Occipital lobe (tissue), 2 donors: ENCODE data around the gene EPHA4. TPM values are rescaled to one million over a fixed set of nuclear protein-coding genes. Genes with fewer than 3 reads are reported as not detected.

Experiments used
- DNase-seq: peaks from one replicate; lab custom pipeline; 2025; lab: John Stamatoyannopoulos, UW
- total RNA-seq: library from RNA; depleted of rRNA; stranded (reverse); fragments of >200 nt; gene quantifications from one replicate; pipeline ENCODE4 v1.2.3, GENCODE V29; 2014

EPHA4 gene
- total RNA-seq = 259 TPM

DNA sequence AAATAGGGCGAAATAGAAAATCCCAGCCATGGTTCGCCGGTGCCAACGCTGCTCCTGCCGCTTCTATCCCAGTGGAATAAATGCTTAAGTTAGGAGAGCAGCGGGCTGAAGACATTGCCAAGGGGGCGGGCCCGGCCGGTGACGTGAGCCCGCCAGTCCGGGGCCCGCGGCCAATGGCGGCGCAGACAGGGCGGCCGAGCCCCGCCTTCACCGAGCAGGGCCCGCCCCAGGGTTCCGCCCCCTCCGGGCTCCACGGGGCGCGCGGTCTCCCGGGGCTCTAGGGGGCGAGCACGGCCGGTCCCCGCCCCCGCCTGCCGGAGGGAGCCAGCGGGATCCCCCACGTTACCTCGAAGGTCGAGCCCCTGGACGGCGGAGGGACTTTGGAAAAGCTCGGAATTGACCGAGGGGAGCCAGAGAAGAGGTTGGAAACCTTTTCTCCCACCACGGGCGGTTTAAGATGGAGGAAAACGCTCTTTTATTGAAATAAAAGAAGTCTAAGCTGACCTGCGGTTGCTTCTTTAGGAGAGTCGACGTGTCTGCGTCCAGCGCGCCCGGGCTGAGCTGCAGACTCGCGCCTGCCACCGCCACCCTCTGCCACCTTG lies at the start of gene EPHA4:
EPHA4 (minus strand) TSS at position 86 of the 602 bp plus-strand sequence; CDS start at position 30, 56 bp downstream.
- DNase-seq = peak; percentile 79

DNA sequence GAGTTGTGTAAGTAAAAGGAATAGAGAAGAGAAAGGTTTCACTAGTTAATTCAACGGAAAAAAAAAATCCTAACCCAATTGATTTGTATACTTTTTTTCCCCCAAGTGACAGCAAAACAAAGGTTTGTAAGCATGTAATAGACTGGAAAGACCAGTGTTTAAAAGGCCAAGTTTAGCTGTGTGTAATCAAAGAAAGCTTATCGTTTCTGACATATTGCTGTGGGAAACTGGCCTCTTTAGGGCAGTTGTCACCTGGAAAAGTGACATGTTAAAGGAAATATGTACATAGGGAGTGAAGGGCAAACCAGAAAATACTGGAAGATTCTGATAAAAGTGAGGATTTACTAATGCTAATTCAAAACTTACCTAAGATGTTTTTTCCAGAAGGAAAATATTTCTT lies 45.9 kb upstream of the EPHA4 start:
- DNase-seq = no peak

DNA sequence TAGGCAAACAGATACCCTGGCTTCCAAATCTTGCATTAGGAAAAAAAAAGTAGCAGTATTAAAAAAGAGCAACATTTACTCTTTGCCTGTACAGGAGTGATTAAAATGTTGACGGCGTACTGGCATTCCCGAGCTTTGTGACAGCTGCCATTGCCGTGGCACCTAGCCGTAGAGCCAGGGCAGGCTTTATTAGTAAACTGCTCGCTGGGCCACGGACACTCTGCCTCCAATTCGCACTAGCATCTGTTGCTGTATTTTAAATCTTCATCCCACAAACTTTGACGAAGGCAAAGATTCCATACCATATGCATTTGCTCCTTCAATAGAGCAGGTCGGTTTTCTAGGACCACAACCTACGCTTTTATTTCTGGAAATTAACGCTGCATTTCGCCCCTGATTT lies 44.5 kb upstream of the EPHA4 start:
- DNase-seq = no peak

DNA sequence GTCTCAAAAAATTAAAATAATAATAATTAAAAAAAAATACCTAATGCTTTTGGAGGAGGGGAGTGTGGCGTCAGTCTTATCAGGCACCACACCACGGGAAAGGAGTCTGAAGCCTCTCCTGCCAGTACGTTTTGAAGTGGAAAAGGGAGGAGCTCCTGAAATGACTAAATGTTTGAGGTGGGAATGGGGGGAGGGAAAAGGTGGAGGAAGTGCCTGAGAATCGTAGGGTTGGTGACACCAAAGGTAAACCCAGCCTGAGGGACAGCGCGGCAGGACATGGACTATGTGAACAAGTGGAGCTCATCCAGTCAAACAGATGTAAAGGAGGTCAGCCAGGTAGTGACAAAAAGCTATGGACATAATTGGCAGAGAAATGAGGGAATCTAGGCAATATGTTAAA lies 42.2 kb upstream of the EPHA4 start:
- DNase-seq = no peak

DNA sequence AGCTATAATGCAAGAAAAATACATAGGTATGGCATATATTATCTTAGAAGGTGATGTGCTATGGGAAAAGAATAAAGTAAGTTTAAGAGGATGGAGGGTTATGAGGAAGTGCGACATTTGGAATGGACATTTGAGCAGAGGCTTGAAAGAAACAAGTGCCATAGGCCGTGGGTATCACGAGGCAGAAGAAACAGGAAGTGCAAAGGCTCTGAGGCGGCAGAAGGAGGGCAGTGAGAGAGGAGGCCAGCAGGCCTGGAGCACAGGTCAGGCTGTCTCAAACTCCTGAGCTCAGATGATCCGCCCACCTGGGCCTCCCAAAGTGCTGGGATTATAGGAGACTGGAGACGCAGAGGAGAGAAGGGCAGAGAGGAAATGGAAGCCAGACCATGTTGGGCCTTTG lies 40.7 kb upstream of the EPHA4 start:
- DNase-seq = no peak

DNA sequence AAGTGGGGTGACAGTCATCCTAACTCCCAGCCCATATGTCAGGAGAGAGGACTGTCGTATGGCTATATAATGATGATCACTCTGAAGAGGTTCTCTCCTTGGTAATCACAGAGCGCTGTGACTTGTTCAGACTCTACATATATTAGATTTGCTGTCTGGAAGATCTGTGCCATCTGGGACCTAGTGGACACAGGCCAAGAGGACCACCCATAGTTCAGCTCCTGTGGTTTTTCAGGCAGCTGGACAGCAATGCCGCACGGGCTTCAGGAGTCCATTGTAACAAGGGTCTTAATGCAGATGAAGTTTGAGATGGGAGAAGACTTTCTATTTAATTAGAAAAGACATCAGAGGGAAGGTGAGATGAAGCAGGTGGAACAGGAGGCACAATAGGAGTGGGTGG lies 40.1 kb upstream of the EPHA4 start:
- DNase-seq = no peak

DNA sequence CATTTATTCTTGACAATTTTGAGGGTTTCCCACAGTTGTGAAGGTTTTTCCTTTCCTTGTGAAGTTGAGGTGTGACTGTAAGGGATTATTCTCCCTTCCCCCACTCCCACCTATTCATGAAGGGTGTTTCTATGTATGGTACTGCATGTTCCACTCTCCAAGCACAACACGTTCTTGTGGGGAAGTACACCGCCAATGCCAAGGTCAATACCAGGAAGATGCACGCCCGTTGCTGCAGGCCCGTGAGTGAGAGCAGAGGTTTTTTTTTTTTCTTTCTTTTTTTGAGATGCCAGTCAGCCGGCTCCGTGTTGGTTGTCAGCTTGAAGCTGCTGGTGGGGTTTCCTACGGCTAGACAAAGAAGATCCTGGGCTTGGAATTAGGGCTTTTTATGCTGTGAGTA lies 38.6 kb upstream of the EPHA4 start:
- no peak for DNase-seq

DNA sequence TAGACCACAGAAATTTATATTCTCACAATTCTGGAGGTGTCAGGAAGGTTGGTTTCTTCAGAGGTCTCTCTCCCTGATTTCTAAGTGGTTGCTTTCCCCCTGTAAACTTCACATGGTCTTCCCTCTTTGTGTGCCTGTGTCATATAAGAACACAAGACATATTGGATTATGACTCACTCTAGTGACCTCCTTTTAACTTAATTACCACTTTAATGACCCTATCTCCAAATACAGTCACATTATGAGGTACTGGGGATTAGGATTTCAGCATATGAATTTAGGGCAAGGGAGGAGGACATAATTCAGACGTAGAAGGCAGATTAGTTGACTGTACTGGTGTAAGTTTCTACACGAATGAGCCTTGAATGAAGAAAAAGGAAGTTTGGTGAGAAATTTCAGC lies 38.2 kb upstream of the EPHA4 start:
- no peak for DNase-seq

DNA sequence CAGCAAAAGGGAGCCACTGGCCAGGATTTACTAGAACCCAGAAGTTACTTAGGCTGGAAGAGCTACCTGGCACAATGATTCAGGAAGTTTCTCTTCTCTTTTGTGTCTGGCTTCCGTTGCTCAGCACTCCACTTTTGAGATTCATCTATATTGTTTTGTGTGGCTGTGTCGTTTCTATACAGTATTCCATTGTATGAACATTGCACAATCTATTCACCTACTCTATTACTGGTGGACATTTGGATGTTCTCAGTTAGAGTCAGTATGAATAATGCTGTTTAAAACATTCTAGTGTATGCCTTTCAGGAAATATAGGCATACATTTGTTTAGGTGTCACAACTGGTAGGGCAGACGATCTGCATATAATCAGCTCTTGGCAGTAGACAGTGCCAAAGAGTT lies 36.3 kb upstream of the EPHA4 start:
- DNase-seq = no peak

DNA sequence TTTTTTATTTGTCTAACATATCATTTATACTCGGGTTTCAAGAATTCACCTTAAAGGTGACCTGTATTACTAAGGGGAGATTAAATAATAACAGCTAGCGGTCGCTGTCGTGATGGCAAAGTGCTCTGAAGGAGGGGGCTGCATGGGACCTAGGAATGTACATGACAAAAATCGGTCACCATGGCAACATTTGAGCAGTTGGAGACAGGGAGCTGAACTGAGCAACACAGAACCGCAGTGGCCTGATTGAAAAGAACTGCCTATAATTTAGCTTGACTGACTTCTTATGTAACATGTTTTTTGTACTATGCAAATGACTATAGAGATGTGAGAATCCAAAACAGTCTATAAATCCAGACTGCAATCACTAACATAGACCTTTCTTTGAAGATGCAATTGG lies 34.3 kb upstream of the EPHA4 start:
- DNase-seq = no peak

DNA sequence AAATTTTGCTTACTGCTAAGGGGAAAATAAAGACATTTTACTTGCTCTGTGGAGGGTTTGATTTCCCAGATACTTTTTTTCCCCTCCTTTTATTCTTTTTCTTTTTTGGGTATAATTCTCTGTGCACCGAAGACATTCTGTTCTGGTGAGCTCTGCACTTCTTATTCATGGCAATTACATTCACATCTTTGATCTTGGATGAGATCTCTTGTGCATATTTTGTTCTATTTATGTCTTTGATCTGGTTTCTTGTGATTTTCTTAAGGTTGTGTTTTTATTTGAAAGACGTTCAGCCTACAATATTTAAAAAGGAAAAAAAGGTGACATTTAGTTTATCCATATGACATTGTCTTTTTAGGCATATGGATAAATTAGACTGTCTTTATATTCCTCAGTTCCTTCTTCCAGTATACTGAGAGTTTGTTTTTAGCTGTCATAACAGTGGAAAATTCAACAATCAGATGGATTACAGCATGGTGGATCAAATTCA lies 33.7 kb upstream of the EPHA4 start:
- no peak for DNase-seq

DNA sequence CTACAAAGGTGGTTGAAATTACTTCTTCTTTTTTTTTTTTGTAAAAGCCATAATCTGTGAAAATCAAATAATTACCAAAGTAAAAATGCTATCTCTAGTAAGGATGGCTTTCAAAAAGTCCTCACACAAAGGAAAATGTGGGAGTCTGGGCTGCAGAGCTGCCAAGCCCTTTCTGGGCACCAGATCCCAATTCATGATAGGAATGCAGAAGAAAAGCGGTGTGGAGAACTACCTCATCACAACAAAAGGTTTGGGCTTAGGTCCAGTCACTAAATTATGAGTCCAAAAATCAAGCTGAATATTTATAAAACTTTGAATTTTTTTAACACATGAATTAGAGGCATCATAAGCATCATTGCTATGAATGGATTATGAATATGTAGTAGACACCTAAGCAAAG lies 30.8 kb upstream of the EPHA4 start:
- DNase-seq = no peak

DNA sequence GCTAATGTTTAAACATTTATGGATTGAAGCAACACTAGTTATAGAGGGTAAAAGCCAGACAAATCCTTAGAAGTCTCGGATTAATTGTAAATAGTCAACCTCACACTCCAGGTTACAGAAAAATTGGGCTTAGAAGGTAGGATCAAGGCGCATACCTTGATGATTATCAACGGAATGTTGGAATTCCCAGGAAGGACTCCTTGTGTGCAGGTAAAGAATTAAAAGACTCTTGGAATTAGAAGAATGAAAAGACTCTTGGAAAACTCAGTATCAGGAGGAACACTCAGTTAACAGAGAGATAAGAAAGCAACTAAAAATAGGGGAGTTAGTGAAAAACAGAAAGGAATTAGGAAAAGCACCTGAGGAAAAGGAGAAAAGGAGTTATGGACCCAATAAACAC lies 29.3 kb upstream of the EPHA4 start:
- no peak for DNase-seq

DNA sequence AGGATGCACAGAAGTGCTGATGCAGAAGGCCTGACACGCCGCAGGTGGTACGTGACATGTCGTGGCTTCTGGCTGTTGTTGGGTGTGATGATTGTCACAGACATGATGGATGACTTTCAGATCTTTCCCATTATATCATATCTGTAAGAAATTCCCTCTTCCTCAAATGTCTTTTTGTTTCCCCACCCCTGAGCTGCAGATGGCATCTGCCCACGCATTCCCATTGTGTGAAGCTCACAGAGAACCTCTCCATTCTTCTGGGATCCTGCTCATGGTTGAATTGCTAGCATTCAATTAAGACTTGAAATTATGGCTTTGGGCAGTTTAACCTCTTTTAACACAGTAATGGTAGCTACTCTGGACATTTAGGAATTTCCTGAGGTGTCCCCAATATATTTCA lies 28.3 kb upstream of the EPHA4 start:
- DNase-seq = peak; percentile 21

DNA sequence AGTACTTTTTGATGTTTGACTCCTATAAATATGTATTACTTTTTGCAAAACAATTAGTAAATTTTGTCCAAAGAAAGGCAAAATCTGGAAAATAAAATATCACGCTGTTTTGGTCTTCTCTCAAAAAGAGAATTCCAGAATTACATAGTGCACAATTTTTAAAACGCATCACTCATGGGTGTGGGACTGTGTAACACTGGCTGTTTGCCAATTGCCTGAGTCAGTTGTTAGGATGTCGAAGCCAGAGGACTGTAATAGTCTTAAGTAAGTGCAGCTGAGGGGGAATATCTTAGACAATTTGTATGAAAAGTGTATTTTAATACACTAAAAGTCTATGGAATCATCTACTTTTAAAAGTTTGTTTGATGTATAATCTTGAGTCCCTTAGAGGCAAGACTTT lies 24.1 kb upstream of the EPHA4 start:
- DNase-seq = no peak

DNA sequence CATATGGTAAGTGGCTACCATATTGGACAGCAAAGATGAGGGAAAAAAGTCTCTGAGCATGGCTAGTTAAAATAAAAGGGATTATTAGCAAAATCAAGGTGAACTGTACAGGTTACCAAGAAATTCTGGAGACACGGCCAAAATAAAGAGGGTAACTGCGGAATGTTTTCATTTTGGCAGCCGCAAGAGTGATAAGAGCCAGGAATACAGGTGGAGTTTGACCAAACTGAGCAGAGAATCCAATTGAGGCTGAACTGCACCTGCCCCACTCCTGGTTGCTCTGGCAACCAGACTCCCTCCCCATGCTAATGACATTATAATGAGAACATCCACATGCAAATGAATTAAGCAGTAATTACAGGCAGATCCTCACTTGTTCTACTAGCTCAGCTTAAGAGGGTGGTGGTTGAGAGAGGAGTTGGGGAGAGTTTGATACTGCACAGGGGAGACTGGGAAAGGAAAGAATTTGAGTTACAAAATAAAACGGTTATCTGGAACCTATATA lies 18.8 kb upstream of the EPHA4 start:
- no peak for DNase-seq

DNA sequence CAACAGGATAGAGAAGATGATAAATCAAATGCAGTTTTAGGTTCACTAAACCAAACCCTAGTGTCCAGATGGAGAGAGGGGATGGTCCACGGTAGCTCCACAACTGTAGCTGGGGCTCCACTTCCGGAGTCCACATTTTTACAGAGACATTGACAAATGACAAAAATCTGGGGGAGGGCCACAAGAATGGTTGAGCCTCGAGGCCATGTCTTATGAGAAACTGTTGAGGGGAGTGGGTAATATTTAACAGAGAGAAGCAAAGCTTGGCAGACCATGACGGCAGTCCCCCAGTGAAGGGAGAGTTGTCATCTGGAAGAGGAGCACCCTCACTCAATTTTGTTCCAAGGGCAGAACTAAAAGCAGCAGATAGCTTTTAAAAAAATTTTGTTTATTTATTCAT lies 17.6 kb upstream of the EPHA4 start:
- no peak for DNase-seq

DNA sequence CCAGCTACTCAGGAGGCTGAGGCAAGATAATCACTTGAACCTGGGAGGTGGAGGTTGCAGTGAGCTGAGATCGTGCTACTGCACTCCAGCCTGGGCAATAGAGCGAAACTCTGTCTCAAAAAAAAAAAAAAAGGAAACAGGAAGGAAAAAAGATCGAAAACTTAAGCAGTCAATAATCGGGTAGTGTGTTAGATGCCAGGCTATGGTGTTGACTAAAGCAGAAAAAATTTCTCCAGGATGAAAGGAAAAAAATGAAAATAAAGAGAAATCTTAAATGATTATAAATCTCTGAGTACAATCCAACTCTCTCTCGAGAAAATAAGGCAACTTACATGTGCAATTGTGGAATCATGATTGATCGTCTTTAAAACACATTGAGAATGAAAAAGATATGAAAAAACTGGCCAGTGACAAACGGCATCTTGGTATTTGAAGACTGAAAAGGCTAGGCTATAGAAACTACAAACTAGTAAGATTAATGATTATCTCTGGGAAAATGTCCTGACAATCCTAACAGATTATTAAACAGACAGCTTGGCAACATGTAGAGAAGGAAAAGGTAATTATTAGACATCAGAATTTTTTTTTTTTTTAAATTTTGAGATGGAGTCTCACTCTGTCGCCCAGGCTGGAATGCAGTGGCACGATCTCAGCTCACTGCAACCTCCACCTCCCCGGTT lies 16.3 kb upstream of the EPHA4 start:
- DNase-seq = no peak

DNA sequence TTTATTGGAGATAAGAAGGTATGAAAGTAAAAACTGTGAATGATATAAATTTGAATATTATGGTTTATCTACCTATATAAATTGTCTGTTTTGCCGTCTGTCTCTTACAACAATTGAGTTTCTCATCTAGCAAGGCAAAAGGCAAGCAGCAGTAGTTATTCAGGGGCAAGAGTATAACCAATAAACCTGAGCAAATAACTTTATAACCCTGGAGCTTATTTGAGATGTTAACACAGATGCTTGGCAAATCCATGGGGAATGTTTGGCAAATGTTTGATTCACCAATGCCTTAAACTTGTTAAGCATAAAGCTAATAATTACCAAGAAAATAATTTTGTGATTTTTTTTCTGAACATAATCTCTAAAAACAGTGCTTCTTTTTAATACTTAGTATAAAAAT lies 9.9 kb upstream of the EPHA4 start:
- no peak for DNase-seq

DNA sequence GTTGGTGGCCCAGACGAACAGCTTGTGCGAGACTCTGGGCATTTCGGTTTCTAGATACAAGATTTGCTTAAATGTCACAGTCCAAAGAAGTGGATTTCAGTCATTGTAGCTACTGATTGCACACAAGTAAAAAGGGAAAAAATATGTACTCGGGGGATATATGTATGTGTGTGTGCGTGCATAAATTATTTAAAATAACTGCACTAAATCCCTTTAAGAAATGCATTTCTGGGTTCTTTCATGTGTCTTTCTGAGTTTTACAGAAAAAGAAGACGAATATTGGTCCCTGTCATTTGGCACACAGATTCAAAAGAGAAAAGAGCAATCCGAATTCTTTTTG lies 2.1 kb upstream of the EPHA4 start:
- no peak for DNase-seq

DNA sequence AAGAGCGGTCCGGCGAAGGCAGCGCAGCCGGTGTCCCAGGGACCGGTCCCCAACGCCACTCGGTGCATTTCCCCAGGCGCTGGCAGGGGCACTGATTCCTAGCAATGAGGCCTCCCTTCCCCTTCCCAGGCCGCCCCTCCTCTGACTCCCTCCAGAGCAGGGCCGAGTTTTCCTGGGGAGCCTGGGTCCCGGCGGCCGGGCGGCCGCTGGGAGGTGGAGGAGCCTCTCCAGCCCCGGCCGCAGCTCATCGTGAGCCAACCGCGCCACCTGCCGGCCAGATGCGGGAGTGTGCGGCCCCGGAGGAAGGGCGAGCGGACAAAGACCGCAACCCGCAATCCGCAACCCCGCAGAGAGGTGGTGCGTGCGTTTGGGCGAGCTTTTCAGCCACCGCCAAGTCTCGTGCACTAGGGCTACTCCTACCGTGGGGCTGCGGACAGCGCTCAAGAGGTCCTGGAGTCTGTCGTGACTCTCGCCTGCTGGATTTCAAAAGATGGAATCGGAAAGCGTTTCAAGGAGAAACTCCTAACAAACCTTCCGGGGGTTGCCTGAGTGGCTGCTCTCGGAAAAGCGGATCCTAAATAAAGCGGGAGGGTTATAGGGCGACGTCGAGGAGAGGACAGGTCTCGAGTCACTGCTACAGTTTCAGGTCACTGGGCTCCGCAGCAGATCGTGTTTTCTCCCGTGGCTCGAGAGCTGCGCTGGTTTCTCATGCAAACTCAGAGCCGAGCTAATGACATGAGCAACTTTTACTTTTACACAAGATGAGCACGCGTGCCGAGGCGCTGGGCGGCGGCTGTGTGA lies 1.5 kb upstream of the EPHA4 start:
- peak; percentile 79 for DNase-seq

DNA sequence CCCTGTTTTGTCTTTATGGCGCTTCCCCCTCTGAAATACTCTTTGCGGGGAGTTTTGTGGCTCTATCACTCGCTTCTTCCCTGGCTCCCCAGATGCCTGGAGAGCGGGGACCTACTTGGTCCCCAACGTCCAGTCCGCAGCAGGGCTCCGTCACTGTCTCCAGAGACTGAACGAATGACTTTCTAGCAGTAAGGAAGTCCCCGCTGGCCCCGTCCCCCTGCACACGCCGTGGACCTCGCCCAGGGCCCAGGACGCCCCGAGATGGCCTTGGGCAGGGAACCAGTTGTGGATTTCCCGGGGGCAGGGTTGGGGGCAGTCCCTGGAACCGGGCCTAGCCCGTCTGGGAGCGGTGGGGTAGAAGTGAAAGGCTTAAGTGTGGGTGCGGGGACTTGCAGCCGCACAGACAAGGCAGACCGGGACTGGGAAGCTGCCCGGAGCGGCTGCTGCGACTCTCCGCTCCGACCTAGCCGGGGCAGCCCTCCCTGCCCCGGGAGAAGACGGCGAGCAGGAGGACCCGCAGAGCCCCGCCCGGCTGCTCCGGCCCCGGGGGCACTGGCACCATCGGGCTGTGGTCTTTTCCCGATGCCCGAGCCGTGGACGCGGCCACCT lies 821 bp upstream of the EPHA4 start:
- DNase-seq = peak; percentile 38
